HG02884 (cell line): ENCODE data around the gene FAM111A.

Experiments
- ATAC-seq: cut with Tn5 transposase; IDR thresholded peaks from one replicate; pipeline ENCODE4 v1.9.1; 2021; ENCODE audit warnings: mild to moderate bottlenecking, moderate library complexity; ENCODE audit not compliant: unreplicated experiment

FAM111A gene

DNA sequence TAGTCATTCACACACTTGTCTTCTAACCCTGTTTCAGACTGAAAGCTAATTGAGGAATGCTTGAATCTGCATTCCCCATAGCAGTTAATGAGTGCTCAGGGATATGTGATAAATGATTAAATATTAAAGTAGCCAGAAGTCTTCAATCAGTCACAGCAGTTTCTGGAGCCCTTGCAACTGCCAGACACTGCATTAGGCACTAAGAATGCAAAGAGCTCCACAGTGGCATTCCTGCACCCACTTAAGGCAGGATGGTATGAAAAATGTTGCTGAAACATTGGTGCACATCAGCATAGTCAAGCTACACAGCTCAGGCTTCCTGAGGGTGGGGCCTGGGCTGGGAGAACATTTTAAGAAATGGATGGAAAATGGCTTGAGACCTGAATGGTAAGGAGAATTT is 35.7 kb downstream of the FAM111A start:
- no peak for ATAC-seq

DNA sequence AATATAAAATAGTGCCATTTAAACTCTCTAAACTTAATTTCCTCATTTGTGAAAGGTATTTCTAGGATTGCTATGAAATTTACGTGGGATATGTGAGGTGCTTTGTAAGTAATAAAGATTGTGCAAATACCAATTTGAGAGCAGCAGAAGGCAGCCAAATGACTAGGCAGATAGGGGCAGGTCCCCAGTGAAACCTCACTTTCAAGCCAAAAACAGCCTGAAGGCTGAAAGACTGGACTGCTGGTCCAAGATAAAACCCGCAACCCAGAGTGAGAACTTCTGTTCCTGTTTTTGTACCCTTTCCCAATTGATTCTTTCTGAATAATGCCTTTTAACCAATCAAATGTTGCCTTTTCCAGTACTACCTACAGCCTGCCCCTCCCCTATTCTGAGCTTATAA is 36.5 kb downstream of the FAM111A start:
- ATAC-seq = no peak

DNA sequence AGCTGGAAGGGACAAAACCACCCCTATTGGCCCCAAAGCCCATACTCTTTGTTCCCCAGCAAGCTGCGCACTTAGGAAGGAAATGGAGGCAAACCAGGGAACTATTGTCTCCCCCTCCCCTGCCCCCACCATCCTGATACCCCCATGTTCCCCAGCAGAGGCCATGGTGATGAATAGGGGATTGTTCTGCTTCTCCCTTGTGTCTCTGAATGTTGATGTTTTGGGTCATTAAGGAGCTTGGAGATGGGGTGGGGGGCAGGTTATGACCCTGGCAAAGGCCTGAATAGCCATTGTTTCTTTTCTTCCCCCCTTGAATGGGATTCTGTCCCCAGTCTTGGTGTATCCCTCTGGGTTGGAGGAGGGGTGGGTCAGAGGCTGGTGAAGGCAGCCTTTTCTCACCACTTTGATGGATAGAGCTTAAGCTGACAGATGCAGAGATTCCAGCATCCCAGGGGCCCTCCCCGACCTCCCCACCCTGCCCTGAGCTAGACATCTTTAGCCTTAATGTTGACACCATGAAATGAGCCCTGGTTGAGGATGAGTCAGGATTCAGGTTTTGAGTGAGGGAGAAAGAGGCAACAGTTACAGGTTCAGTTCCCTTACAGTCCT is 37.6 kb downstream of the FAM111A start:
- ATAC-seq = no peak

DNA sequence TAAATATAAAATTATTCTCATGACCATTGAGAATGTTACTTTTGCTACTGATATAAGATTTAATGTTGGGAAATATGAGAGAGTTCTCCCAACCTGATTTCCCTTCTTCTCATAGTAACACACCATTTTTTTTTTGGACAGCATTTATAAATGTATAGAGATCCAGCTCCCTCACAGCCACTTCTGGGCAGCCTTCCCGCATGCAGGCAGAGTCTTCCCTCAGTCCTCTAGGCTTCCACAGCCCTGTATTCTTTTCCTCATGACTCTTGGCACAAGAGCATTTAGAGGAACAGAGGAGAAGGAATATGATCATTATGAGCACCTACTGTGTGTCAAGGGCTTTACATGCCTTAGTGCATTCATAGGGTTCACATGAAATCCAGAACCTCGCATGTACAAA is 38.3 kb downstream of the FAM111A start:
- no peak for ATAC-seq

DNA sequence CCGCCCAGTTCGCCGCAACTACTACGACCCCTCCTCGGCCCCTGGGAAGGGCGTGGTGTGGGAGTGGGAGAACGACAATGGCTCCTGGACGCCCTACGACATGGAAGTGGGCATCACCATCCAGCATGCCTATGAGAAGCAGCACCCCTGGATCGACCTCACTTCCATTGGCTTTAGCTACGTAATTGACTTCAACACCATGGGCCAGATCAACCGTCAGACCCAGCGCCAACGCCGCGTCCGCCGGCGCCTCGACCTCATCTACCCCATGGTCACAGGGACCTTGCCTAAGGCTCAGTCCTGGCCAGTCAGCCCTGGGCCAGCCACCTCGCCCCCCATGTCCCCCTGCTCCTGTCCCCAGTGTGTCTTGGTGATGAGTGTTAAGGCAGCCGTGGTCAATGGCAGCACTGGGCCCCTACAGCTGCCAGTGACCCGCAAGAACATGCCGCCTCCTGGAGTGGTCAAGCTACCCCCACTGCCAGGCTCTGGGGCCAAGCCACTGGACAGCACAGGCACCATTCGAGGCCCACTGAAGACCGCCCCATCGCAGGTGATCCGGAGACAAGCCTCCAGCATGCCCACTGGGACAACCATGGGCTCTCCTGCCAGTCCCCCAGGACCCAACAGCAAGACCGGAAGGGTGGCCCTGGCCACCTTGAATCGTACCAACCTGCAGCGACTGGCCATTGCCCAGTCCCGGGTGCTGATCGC is 39.2 kb downstream of the FAM111A start:
- ATAC-seq = no peak

DNA sequence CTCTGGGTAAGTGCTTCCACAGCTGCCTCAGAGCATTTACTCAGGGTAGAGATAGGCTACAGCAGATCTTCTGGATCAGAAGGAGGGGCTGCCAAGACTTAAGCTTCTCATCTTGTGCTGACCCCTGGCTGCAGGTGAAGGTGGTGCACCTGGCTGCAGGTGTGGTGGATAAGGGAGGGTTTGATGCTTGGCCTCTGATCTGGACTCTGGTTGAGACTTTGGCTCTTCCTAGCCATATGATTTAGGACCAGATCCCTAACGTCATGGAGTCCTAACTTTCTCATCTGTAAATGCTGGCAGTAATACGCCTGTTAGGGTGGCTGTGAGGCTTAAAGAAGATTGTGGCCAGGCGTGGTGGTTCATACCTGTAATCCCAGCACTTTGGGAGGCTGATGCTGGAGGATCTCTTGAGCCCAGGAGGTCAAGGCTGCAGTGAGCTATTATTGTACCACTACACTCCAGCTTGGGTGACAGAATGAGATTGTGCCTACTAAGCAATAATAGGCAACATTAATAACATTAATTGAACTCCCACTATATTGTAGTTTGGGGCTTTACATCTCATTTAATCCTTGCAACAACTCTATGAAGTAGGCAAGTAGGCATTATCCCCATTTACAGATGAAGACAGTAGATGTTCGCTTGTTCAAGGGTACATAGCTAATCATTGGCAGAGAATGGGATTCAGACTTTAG is 39.9 kb downstream of the FAM111A start:
- no peak for ATAC-seq

DNA sequence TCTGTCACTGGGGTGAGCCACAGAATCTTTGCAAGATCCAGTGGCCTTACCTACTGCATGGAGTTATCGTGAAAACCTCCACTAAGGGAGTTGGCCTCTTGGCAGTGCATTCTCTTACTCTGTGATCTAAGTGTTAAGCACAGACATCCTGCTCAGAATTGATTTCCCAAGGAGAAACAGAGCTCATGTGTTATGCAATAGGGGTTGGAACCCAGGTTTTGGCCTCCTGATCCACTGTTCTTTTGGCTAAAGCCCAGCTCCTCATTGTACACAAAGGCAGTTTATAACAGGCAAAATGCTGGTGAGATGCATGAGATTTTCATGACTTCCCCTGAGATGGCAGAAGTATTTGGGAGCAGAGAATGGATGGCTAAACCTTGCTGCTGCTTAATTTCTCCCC is 41.1 kb downstream of the FAM111A start:
- no peak for ATAC-seq

DNA sequence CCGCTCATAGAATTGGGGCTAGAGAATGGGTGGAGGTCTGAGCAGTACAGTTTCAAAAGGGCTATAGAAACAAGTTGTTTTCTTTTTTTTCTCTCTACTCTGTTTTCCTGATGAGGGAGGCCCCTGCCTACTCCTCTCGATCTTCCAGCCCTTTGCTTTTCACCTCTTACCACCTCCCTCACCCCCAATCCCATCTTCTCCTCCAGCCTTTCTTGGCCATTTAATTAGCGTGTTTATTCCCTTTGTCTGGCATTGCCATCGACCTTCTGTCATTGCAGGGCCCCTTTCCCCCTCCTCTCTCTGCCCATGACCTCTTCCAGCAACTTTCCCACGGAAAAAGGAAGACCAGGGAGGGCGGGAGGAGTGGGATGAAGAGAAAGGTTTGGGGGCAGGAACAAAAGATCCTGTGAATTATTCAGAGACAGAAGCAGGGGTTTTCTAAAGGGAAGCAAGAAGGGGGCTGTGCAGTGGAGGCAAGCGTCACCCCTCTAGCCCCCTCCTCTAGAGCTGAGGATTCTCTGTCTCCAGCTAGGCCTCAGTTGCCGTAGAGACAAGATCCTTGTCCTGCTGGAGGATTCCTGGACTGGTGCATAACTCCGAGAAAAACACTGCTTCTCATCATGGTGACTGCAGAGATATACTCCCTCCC is 42.2 kb downstream of the FAM111A start:
- no peak for ATAC-seq

DNA sequence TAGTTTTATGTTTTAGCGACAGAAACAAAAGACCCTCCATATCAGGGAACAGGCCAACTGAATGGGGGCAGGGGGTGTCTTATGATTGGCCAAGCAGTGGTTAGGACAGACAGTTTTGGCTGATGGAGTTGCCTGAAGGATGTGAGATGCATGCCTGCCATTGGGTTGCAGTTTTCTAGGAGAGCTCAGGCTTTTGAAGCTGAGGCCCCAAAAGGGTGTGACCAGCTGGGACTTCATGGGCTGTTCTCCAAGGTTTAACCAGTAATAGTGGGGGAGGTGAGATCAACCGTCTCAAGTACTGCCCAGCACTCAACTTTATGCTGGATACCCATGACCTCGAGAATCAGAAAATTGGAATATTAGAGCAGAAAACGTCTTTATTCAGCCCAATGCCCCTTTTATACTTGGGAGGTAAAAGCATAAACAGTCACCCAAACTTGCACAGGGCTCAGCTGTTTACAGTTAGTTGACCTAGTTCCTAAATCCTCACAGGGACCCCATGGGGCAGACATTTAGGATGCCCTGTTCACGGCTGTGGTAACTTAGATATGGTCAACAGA is 42.8 kb downstream of the FAM111A start:
- ATAC-seq = no peak

DNA sequence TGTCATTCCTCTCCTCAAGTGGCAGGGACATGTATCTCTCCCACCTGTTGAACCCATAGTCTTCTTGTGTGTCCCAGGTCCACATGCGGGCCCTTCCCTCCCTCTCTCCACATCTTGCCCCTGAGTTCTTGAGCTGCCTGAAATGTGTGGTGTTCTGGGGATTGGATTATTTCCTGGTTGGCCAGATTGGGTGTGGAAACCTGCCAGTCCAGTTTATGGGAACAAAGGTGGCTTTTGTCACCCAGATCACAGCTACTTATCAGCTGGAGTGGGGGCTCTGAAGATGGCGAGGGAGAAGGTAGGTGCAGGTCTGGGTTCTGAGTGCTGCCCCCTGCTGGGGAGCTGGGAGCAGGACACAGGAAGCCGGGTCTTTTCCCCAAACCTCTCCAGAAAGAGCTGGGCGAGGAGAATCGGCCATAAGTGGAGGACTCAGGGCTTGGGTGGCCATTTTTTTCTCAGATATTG is 43.5 kb downstream of the FAM111A start:
- ATAC-seq = peak; percentile 87

DNA sequence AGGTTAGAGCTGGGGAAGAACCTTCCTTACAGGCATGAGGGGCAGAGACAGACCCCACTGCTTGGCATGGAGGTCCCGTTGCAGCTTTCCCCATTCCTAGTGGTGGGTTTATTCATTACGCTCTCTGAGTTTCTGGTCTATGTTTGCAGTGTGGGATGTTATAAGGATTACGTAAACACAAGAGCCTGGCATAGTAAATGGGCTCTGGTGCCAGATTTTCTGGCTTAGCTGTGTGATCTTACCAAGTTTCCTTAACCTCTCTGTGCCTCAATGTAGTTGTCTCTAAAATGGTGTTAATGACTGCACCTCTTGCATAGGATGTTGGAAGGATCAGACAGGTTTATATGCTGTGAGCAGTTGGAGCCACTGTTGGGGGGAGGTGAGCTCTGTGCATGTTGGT is 44.4 kb downstream of the FAM111A start:
- ATAC-seq = no peak

DNA sequence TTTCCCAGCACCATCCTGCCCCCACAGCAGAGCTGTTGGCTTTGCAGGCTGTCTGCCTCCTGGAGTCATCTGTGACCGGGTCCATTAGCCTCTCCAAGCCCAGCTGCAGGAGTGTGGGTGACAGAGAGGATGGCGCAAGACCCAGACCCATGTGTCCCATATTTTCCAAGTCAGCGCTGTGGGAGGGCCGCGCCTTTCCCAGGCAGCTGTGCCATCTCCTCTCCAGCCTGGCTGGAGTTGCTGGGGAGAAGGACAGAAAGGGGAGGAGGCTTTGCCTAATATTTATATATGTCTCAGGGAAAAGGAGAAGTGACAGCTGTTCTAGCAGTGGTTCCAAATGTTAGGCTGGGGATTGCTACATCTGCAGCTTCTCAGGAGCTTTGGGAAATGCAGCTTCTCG is 44.9 kb downstream of the FAM111A start:
- ATAC-seq = no peak

DNA sequence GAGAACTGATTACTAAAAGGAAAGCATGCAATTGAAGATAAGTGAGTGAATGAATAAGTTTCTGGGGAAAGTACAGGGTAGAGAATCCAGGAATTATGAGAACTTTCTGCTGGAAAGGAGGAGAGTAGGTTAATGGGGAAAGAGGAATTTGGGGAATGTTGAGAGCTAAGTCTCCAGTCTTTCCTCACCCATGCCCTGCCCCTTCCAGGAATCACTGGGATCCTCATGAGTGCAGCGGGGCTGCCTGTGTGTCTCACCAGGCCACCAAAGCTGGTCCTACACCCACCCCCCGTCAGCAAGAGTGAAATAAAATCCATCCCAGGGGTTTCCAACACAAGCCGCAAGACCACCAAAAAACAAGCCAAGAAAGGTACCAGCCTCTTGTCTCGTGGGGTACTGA is 46.3 kb downstream of the FAM111A start:
- no peak for ATAC-seq

DNA sequence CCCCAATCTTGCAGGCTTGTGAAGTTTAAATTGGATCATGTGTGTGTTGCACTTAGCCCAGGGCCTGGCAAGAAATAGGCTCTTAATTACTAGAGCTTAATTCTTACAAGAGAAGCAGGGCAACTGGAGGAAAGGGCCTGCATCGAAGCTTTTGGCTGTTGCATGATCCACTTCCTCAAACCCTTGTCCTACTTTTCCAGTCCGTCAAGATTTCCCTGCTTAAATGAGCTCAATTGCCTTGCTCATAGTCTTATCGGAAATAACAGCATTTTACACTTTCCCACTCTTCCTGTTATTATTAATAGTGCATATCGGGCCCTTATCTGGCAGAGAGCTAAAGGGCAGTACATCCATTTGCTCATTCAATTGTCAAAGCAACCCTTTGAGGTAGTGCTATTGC is 47.3 kb downstream of the FAM111A start:
- no peak for ATAC-seq

DNA sequence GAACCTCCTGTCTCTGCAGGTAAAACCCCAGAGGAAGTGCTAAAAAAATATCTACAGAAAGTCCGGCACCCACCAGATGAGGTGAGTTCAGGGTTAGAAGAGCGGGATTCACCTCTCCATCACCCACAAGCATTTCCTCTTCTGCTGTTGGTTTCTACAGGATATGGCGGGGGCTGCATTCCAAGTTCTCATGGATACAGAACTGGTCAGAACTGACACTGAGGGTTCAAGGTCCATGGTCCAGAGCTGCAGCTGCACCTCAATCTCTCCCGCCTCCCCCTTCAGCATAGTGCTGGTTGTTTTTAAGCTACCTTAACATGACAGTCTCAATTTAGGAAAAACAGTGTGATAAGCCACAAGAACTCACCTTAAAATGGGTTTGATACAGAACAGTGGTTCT is 48.4 kb downstream of the FAM111A start:
- no peak for ATAC-seq

DNA sequence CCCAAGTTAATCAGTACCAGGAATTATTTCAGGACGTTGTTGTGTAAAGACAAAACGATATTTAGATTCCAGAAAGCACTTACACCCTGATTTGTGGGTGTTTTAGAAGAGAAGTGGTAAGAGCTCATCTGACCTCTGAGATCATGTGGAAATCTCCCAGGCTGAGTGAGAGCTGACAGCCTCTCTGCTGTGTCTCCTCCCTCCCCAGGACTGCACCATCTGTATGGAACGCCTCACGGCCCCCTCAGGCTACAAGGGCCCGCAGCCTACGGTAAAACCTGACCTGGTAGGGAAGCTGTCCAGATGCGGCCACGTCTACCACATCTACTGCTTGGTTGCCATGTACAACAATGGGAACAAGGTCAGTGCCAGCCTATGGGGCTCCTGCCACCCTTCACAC is 49.2 kb downstream of the FAM111A start:
- ATAC-seq = no peak

DNA sequence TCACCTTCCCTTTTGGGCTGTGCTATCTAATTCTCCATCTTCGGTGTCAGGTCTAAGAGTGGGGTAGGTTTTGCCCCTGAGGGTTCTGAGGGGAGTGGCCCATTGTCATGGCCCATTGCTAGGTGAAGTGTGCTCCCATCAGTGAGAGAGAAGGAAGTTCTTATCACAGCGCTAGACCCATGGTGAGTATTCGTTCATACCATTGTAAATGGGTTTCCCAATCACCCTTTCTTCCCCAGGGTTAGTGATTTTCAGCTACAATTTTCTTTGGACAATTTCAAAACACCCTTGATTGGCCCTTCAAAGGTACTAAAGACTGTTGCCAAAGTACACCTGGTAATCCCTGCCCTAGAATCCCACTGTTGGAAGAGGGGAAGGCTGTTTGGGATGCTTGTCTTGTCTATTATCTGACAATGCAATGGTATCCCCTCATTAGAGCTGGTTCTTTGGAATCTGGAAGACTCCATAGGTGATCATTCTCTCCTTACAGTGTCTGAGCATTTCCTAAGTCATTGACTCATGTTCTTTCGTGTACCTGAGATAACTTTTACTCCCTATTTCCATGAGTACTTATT is 49.9 kb downstream of the FAM111A start:
- ATAC-seq = no peak

DNA sequence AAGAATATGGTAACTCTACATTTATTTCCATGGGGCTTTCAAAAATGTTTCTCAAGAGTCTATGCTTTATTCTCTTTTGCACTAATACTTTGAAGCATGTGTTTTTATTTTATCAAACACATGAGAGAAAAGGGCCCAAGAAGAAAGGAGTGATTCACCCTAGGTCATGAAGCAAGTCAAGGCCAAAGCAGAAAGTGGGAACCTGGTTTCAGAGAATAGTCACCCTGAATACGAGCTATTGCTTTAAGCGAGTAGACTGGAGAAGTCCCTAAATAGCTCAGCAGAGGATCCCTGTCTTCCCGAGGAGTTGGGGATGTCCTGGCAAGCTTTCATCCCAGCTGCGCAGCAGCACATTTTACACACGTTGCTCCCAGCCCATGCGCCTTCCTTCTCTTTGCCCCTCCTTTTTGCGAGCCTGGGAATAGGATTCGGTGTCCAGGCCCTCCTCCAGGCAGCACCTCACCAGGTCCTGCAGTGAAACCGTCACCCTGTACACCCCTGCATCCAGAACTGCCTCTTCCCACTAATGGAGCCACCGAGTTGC is 51.0 kb downstream of the FAM111A start:
- no peak for ATAC-seq

DNA sequence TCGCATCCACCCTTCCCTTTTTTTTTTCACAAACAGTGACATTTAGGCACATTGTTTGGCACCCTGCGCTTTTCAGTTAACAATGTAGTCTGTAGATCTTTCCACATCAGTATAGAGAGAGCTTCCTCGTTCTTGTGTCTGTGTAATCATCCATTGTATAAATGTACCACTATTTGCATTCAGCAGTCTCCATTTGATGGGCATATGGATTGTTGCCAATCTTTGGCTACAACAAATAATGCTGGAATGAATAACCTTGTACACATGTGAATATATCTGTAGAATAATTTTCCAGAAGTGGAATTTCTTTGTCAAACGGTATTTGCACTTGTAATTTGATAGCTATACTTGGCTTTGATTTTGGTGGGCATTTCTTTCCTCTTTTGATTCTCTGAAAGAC is 52.9 kb downstream of the FAM111A start:
- no peak for ATAC-seq

DNA sequence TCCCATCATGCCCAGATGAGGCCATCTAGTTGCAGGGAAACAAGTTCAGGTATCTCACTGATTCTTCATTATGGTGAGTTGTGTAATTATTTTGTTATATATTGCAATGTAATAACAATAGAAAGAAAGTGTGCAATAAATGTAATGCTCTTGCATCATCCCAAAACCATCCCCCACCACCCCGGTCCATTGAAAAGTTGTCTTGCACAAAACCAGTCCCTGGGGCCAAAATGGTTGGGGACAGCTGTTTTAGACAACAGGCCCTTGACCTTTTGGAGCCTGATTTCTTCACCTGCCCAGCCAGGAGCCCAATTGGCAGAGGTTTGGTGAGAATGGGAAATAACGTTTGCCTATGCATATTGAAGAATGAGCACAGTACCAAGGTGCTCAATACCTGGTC is 54.1 kb downstream of the FAM111A start:
- ATAC-seq = no peak

DNA sequence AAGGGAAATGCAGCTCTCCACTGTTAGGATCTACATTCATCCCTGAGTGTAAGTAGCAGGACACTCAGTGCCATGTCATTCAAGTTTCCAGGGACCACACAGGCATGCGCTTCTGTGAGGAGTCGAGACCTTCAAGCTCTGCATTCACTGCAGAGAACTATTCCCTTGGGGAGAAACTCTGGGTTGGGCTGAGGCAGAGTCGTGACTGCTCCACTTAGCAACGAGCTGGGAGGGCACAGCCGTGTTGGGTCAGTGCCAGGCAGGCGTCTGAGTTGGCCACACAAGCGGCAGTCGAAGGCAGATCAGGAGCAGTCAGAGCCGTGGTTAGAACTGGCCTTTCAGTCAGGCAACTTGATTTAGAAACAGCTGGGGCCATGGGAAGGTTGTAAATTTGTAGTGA is 55.3 kb downstream of the FAM111A start:
- no peak for ATAC-seq
